DMS153 treated with DMSO at 0.1 percent for 48 hours (cell line): ENCODE data around the gene OR7G1.
"Not testable (repeated sequence)": the region's sequence is repeated elsewhere in the genome, so short reads cannot be mapped to it uniquely, and the experiment has no call there.

Source experiments
- DNase-seq: peaks from one replicate; lab custom pipeline; 2025; ENCODE audit not compliant: unreplicated experiment; lab: John Stamatoyannopoulos, UW

OR7G1 gene

DNA sequence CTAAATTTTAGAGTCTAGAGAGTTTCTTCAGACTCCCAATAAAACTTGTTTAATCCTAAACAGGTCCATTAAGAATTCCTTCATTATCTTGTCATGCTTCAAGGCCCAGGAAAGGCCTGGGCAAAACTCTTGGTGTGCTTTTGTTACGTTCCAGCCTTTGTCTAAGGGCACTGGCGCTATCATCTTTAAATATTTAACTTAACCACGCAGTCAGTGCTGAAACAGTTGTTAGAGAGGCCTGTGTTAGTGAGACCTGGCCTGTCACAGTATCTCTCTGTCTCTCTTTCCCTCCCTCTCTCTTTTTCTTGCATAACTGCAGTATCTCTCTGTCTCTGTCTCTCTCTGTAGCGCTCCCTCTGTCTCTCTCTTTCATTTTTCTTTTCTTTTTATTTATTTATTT is 36.9 kb downstream of the OR7G1 start:
- DNase-seq = no peak

DNA sequence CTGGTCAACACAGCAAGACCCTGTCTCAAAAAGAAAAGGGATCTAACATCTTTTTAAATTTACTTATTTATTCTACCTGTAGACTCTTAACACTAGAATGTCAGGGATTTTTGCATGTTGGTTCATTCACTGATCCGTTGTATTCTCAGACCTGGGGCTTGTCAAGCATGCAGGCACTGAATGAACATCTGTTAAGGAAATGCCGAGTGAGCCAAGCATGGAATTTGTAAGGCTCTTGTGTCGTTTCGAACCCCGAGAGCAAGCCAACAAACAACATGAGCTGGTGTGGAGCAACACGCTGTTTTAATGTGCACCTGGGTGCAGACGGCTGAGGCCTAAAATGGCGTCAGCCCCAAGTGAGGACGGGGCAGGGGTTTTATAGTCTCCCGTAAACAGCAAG is 38.7 kb downstream of the OR7G1 start:
- no peak for DNase-seq

DNA sequence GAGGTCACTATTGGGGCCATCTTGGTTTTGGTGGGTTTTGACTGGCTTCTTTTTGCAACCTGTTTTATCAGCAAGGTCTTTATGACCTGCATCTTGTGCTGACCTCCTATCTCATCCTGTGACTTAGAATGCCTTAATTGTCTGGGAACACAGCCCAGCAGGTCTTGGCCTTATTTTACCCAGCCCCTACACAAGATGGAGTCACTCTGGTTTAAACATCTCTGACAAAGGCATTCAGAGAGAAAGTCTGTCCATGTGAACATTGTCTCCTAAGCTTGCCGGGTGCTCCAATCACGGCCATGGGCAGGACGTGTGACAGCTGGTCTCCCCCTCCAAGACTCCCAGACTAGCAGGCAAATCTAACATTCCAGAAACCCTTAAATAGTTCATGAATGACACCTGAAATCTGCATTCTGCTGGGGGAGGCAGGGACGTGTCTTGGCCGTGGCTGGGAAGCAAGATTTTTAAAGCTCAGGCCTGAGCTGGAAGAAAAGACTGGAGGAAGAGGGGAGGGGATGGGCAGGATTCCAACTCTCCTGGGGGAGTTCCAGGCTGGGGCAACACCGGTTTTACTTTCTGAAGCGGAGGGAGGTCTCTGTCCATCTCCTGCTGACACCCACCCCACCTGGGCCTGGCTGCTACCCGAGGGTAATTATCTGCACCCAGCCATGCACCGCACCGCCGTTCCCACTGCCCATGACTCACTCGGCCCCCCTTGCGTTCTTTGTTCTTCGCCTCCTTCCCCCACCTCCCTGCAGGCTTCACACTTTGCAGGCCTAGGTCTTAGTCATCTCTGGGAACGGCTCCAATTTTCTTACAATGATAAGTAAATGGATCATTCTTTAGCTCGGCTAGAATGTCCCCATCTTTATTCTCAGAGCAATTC is 40.3 kb downstream of the OR7G1 start:
- DNase-seq = no peak

- DNase-seq = no peak
Observed at GRCh38 chr19:9073806-9074205, 41.8 kb downstream of the OR7G1 start.

- DNase-seq = not testable (repeated sequence)
Observed at GRCh38 chr19:9071720-9072119, 43.8 kb downstream of the OR7G1 start.

- no peak for DNase-seq
Observed at GRCh38 chr19:9070066-9070465, 45.5 kb downstream of the OR7G1 start.

DNA sequence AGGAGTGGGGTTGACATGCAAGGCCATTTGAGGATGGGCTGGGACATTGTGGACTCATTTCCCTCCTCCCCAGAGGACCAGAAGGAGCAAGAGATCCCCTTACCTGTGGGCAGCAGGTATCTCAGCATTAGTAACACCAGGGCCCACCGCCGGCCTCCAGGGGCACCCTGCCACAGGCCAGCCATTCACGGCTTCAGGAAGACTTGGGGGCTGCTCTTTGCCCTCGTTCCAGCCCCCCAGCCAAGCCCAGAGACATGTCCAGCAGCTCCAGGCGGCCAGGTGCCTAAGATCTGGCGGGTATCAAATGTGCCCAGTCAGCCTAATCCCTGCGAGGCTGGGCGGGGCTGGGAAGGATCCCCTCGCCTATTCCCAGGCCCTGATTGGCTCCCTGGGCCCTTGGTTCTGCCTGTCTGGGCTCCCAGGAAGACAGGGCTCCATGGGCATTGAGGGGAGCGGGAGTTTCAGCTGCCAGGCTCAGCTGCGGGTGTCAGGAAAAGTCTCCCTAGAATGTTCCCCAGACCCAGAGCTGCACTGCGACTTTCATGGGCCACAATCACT is 50.0 kb downstream of the OR7G1 start:
- DNase-seq = no peak
